Measurements from ENCODE around the gene IRAG1. TPM values are rescaled to one million over a fixed set of nuclear protein-coding genes. Genes with fewer than 3 reads are reported as not detected.

IRAG1 gene
- polyA plus RNA-seq, 1 donor: 6.4 TPM

Other genes with a start within 250 kb of the IRAG1 start
- gene AMPD3, start 238.5 kb downstream of the IRAG1 start, polyA plus RNA-seq (ENCODE audit: insufficient read length): 5.0 TPM
- 23.9 TPM for gene RNF141, start 152.6 kb downstream of the IRAG1 start, polyA plus RNA-seq (ENCODE audit: insufficient read length)
- 55.4 TPM for gene LYVE1, start 125.1 kb downstream of the IRAG1 start, polyA plus RNA-seq (ENCODE audit: insufficient read length)
- gene CTR9, start 57.5 kb upstream of the IRAG1 start, polyA plus RNA-seq (ENCODE audit: insufficient read length): 27.2 TPM
- gene EIF4G2, start 115.2 kb upstream of the IRAG1 start, polyA plus RNA-seq (ENCODE audit: insufficient read length): 718 TPM
- 72.3 TPM for gene ZBED5, start 164.3 kb upstream of the IRAG1 start, polyA plus RNA-seq (ENCODE audit: insufficient read length)